Heart left ventricle (tissue), 16 donors: ENCODE data around the gene GNPTG. TPM values are rescaled to one million over a fixed set of nuclear protein-coding genes. Genes with fewer than 3 reads are reported as not detected.

Experiments used
- ATAC-seq, 4 donors: fragments of 200-7000 bp; cut with Tn5 transposase; one replicate each; pipeline ENCODE4 v1.9.1; 2020 to 2022; ENCODE audit warnings: moderate library complexity in 4 of 4, mild to moderate bottlenecking in 3 of 4, moderate number of reproducible peaks in 1 of 4
- DNase-seq, 5 donors: peaks; one replicate each; pipeline ENCODE4 v3.0.0-alpha.2; 2020
- H3K27ac ChIP-seq, 12 donors: fragments of 200-600 bp; sonication (generic) in 4 of 12; one replicate each; pipeline versions ENCODE4 v1.5.0 to v1.8.0; 2016 to 2022; ENCODE audit warnings: mild to moderate bottlenecking in 2 of 12
- H3K27me3 ChIP-seq, 9 donors: fragments of 200-600 bp; sonication (generic) in 2 of 9; one replicate each; pipeline versions ENCODE4 v1.5.1 to v1.8.0; 2016 to 2022; ENCODE audit warnings: mild to moderate bottlenecking in 3 of 9
- H3K36me3 ChIP-seq, 9 donors: fragments of 200-600 bp; sonication (generic) in 2 of 9; one replicate each; pipeline versions ENCODE4 v1.5.0 to v1.8.0; 2018 to 2022; ENCODE audit warnings: mild to moderate bottlenecking in 2 of 9
- H3K4me1 ChIP-seq, 12 donors: fragments of 200-600 bp; sonication (generic) in 4 of 12; one replicate each; pipeline versions ENCODE4 v1.5.0 to v1.8.0; 2016 to 2022; ENCODE audit warnings: mild to moderate bottlenecking in 3 of 12
- H3K4me3 ChIP-seq, 12 donors: fragments of 200-600 bp; sonication (generic) in 4 of 12; one replicate each; pipeline versions ENCODE4 v1.5.0 to v1.8.0; 2017 to 2022; ENCODE audit warnings: mild to moderate bottlenecking in 9 of 12, moderate library complexity in 4 of 12
- H3K9me3 ChIP-seq, 12 donors: fragments of 200-600 bp; sonication (generic) in 4 of 12; one replicate each; pipeline versions ENCODE4 v1.5.0 to v1.8.0; 2016 to 2022; ENCODE audit warnings: mild to moderate bottlenecking in 1 of 12
- POLR2A ChIP-seq, 2 donors: fragments of 450-650 bp; IDR thresholded peaks; one replicate each; pipeline ENCODE4 v1.6.1; 2017; ENCODE audit warnings: antibody characterized with exemption in 2 of 2, mild to moderate bottlenecking in 2 of 2, moderate library complexity in 2 of 2
- WGBS, 4 donors: extraction: QIAGEN DNeasy Blood & Tissue Kit in 2 of 4; methylation state at CpG; one replicate each; pipeline versions ENCODE4 v1.1.5 to v1.1.7; 2013 to 2018; 5-methylcytosine and 5-hydroxymethylcytosine counted together
- intact Hi-C, 10 donors: fragments of 100-400 bp; cut with DNase I; formaldehyde crosslinking; loops; one replicate each; pipeline versions ENCODE4 v1.11.1 to v1.14.2; 2022
- polyA plus RNA-seq, 2 donors: library from polyadenylated mRNA; stranded (reverse); fragments of 200-250 nt; gene quantifications; one replicate each; pipeline ENCODE4 v1.2.3, GENCODE V29; 2013
- total RNA-seq, 9 donors: library from RNA; depleted of rRNA in 2 of 9; stranded (reverse); fragments of >200 nt in 2 of 9; fragmentation: NEBNext Ultra II Directional in 3 of 9; extraction: Animal tissue kit (Norgen Biotek cat#: 25700) in 3 of 9; gene quantifications; one replicate each; pipeline versions ENCODE4 v1.1.0 to v1.2.4, GENCODE V29; 2016 to 2023
- TF ChIP-seq, protein P1 (sequence below), 12 donors: fragments of 200-600 bp; sonication (generic) in 4 of 12; IDR thresholded peaks; one replicate each; pipeline versions ENCODE4 v1.5.0 to v1.8.0; 2018 to 2022; ENCODE audit warnings: antibody characterized with exemption in 12 of 12, mild to moderate bottlenecking in 5 of 12
- donor health status: ischemic (EF 13 %, LVEDD 7.1; RV severe dilation, severe dysfunction).
- donor health status: healthy with polysubstance abuse.
- donor health status: DM: no; HTN: yes; CAD: no.
- donor health status: DM: no; HTN: no; CAD: no.
- donor health status: ischemic (EF 25% LVEDD 6.9; RV normal size, moderate dysfunction).
- donor health status: ischemic (EF 25% LVEDD 5.7; RV mildly dilated, moderate dysfunction).
- donor health status: healthy.
- donor health status: DM: yes; HTN: yes; CAD: no.
- donor health status: ischemic (EF 35%, LVEDD 5.7; RV mildly dilated, moderate dysfunction).
- donor health status: nonischemic (EF 11% LVEDD 7.7; RV severe dilation, severe dysfunction).
- donor health status: DM: yes; HTN: yes; CAD: no.
- donor health status: PGD.
- donor health status: ischemic (EF 29% LVEDD 5.4; RV normal size, mild dysfunction).
- donor health status: nonischemic (EF 23%, LVEDD 6.1; RV moderate dilation, normal function).

Gene GNPTG
- total and polyA plus RNA-seq, 11 donors: 25.4 to 54.2 (median 31.9) TPM

DNA sequence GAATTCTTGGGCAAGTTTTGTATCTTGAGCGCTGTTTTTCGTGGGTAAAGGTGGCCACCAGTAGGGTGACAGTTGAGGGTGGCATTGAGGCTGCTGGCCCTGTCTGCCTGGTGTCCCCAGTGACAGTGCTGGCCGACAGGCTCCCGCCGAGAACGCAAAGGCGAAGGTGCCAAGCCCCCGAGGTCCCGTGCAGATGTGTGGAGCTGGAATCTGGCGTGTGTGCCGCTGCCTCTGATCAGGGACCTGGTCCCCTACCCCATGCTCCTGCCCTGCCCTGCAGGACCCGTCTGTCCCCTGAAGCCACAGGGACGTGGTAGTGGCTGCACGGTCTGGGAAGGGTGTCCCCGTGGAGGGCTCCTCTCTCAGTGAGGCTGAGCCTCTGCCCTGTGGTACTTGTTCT is 38.8 kb upstream of the GNPTG start:
- H3K4me3 ChIP-seq: peak overlapping the region in 1 of 12 donors; percentile 84
- H3K4me1 ChIP-seq: peaks cover 8 to 45% (median 35%) of the 10 kb centered on the region in 12 donors
- ATAC-seq (no peak), DNase-seq (no peak)
- peaks cover 3 to 57% (median 42%) of the 10 kb centered on the region in 9 donors for H3K36me3 ChIP-seq
- H3K27ac ChIP-seq: peak overlapping the region in 6 of 12 donors; percentile 33 to 96 (median 82)
- H3K27me3 ChIP-seq: no peaks in the 10 kb centered on the region
- no peak for TF ChIP-seq POLR2A (IDR thresholded peaks at IDR 0.05)
- no peaks in the 10 kb centered on the region for H3K9me3 ChIP-seq
- intact Hi-C loops: loop anchor here in 1 of 10 donors (5.0 kb wide), 1 partner anchor 469 kb away; the partner anchor contains the start of genes NUBP2 and SPSB3
- 71 to 79% (median 75%) methylated on average over 12 to 15 of the region's 15 CpGs for WGBS, 4 donors

- H3K9me3 ChIP-seq: no peaks in the 10 kb centered on the region
- DNase-seq (no peak), ATAC-seq (no peak)
- H3K27me3 ChIP-seq: no peaks in the 10 kb centered on the region
- TF ChIP-seq, protein P1, sequence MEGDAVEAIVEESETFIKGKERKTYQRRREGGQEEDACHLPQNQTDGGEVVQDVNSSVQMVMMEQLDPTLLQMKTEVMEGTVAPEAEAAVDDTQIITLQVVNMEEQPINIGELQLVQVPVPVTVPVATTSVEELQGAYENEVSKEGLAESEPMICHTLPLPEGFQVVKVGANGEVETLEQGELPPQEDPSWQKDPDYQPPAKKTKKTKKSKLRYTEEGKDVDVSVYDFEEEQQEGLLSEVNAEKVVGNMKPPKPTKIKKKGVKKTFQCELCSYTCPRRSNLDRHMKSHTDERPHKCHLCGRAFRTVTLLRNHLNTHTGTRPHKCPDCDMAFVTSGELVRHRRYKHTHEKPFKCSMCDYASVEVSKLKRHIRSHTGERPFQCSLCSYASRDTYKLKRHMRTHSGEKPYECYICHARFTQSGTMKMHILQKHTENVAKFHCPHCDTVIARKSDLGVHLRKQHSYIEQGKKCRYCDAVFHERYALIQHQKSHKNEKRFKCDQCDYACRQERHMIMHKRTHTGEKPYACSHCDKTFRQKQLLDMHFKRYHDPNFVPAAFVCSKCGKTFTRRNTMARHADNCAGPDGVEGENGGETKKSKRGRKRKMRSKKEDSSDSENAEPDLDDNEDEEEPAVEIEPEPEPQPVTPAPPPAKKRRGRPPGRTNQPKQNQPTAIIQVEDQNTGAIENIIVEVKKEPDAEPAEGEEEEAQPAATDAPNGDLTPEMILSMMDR (IDR thresholded peaks at IDR 0.05): no peak
- no peak for TF ChIP-seq POLR2A (IDR thresholded peaks at IDR 0.05)
- H3K36me3 ChIP-seq: peaks cover 3 to 67% (median 51%) of the 10 kb centered on the region in 9 donors
- no peak overlapping the region for H3K4me3 ChIP-seq
- intact Hi-C loops: loop anchor here in 1 of 10 donors (5.0 kb wide), 1 partner anchor 468 kb away; the partner anchor contains the start of genes NUBP2 and SPSB3
- WGBS, 4 donors: 85 to 89% (median 88%) methylated on average over 22 to 38 of the region's 38 CpGs
- H3K4me1 ChIP-seq: peaks cover 8 to 42% (median 35%) of the 10 kb centered on the region in 12 donors
- H3K27ac ChIP-seq: no peak overlapping the region
Measured at GRCh38 chr16:1313721-1314369, 37.9 kb upstream of the GNPTG start.

GRCh38 chr16:1314399-1315068 is 37.2 kb upstream of the GNPTG start:
- no peaks in the 10 kb centered on the region for H3K27me3 ChIP-seq
- H3K36me3 ChIP-seq: peaks cover 4 to 74% (median 58%) of the 10 kb centered on the region in 9 donors
- DNase-seq (no peak), ATAC-seq (no peak)
- WGBS, 4 donors: 84 to 88% (median 86%) methylated on average over 22 to 28 of the region's 28 CpGs
- intact Hi-C loops: loop anchor here in 1 of 10 donors (5.0 kb wide), 1 partner anchor 468 kb away; the partner anchor contains the start of genes NUBP2 and SPSB3
- H3K27ac ChIP-seq: no peak overlapping the region
- H3K4me3 ChIP-seq: no peak overlapping the region
- peaks cover 8 to 42% (median 35%) of the 10 kb centered on the region in 12 donors for H3K4me1 ChIP-seq
- H3K9me3 ChIP-seq: no peaks in the 10 kb centered on the region
- no peak for TF ChIP-seq POLR2A (IDR thresholded peaks at IDR 0.05)
- TF ChIP-seq, protein P1 (IDR thresholded peaks at IDR 0.05): no peak

GRCh38 chr16:1315081-1316032 is 36.4 kb upstream of the GNPTG start:
- H3K27ac ChIP-seq: no peak overlapping the region
- DNase-seq (no peak), ATAC-seq (no peak)
- H3K36me3 ChIP-seq: peaks cover 8 to 82% (median 67%) of the 10 kb centered on the region in 9 donors
- H3K4me1 ChIP-seq: peaks cover 8 to 40% (median 34%) of the 10 kb centered on the region in 12 donors
- no peak overlapping the region for H3K4me3 ChIP-seq
- intact Hi-C loops: no loop called here
- TF ChIP-seq POLR2A (IDR thresholded peaks at IDR 0.05): no peak
- TF ChIP-seq, protein P1 (IDR thresholded peaks at IDR 0.05): no peak
- WGBS, 4 donors: 84 to 91% (median 86%) methylated on average over 38 to 46 of the region's 46 CpGs
- H3K9me3 ChIP-seq: no peaks in the 10 kb centered on the region
- H3K27me3 ChIP-seq: no peaks in the 10 kb centered on the region
